ENCODE results near the gene GPR22.

Gene GPR22, protein sequence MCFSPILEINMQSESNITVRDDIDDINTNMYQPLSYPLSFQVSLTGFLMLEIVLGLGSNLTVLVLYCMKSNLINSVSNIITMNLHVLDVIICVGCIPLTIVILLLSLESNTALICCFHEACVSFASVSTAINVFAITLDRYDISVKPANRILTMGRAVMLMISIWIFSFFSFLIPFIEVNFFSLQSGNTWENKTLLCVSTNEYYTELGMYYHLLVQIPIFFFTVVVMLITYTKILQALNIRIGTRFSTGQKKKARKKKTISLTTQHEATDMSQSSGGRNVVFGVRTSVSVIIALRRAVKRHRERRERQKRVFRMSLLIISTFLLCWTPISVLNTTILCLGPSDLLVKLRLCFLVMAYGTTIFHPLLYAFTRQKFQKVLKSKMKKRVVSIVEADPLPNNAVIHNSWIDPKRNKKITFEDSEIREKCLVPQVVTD

DNA sequence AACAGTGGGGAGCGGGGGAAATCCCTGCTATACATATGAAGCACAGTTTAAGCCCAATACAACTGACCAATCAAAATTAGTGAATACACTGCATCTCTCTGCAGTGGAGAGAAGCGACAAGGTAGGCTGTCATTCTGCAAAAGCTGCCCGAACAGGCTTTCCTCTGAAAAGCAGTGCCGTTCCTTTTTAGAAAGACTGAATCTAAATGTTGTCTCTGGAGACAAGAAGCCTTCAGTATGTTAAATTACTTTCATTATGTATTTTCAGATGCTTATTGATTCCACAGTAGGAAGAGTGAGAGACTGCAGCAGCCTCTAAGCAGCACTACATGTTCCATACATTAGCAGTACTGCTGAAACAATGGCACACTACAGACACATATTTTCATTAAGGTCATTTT, at the start of gene GPR22:
GPR22 (plus strand) TSS at position 129 of the 400 bp plus-strand sequence. CDS start 4,004 bp downstream, outside the sequence.
- DNase-seq: no peak

DNA sequence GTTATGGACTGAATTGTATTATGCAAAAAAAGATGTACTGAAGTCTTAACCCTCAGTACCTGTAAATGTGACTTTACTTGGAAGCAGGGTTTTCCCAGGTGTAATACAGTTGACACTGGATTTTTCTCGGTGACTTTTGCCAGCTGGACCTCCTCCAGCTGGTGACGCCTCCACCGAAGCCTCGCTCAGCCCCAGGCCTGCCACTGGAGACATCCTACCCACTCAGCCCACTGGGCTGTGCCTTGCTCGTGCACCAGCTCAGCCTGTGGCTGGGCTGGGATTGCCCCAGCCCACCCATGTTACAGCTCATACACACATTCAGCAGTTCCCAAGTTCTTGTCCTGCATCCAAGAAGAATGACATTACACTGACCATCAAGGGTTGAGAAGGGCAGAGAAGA, 42.4 kb upstream of the GPR22 start:
- no peak for DNase-seq

DNA sequence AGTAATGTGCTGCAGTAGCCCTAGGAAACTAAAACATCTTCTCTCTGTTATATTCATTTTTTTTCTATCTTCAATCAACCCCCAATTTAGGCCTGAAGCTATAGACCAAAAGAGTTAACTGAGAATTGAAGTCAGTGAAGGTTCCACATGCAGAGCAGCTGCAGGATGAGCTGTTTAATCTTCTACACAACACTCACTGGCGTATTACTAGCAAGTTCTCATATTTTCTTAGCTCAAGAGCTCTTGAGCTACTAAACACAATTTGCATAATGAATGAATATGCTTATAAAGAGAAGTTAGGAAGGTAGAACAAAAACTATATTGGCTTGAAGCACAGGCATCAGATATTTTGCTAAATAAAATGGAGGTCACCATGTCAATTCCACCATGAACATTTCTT, 41.2 kb upstream of the GPR22 start:
- DNase-seq: no peak

DNA sequence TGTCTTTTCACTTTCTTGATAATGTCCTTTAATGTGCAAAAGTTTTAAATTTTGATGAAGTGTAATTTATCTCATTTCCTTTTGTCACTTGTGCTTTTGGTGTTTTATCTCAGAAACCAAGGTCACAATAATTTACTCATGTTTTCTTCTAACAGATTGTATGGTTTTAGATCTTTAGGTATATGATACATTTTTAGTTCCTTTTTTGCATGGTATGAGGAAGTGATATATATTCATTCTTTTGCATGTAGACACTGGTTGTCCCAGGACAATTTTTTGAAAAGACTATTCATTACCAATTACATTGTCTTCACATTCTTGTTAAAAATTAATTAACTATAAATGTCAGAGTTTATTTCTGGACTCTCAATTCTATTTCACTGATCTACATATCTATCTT, 39.8 kb upstream of the GPR22 start:
- no peak for DNase-seq

DNA sequence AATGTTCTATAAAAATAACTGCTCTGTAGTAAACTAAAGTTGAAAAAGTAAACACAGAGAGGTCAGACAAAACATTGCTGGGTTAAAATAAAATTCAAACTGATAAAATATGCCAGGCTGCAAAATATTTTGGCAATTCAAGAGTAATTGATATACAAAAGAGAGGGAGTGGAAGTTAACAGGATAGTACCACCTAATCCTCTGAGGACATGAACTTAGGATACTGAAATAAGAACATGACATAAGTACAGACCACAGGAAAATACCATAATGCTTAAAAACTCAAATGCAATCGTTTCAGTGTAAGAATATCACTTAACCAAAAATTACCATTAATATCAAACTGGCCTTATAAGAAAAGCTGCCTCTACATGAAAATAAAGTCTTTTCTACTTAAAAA, 37.6 kb upstream of the GPR22 start:
- no peak for DNase-seq

DNA sequence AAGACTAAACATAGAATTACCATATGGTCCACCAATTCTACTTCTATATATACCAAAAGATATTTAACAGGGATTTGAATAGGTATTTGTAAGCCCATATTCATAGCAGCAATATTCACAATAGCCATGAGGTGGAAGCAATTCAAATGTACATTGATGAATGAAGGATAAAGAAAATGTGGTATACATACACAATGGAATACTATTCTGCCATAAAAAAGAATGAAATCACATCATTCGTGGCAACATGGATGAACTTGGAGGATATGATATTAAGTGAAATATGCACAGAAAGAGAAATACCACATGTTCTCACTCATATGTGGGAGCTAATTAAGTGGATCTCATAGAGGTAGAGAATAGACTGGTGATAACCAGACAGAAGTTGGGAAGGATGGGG, 34.1 kb upstream of the GPR22 start:
- no peak for DNase-seq

DNA sequence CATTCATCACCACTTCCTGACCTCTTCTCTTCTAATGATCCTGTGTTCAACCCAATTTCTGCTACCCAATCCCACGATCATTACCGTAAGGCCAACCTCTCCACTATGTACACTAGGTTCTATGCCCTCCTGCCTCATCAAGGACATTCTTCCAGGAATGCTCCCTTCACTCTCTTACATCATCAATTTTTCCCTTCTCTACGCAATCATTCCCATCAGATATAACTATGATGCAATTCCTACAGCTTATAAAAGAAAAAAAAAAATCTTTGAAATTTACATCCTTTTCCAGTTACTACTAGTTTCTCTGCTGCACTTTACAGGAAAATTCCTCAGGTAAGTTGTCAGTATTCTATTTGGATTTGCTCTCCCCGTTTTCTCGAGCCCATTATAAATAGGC, 30.8 kb upstream of the GPR22 start:
- no peak for DNase-seq

DNA sequence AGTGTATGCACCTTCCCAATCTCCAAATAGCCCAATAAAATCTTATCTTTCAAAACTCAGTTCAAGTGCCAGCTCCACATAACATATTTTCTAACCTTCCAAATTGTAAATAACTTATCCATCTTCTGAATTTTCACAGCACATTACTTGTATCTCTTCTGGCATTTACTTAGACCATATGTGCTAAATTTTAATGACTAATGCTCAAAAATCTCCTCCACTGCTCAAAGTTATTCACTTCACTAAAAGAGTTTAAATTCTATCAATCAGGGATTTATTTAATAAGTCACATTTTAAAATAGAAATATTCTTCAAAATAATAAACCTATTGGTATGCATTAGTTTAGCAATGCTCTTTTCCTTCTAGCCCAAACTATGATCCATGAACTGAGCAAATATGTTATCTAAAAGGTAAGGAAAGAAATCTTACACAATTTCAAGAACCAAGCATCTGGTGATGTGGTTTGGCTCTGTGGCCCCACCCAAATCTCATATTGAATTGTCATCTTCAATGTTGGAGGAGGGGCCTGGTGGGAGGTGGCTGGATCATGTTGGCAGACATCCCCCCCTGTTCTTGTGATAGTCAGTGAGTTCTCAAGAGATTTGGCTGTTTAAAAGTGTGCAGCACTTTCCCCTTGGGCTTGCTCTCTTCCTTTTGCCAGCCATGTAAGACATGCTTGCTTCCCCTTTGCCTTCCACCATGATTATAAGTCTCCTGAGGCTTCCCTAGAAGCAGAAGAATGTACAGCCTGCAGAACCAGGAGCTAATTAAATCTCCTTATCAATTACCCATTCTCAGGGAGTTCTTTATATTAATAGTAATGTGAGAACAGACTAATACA, 28.1 kb upstream of the GPR22 start:
- DNase-seq: no peak

DNA sequence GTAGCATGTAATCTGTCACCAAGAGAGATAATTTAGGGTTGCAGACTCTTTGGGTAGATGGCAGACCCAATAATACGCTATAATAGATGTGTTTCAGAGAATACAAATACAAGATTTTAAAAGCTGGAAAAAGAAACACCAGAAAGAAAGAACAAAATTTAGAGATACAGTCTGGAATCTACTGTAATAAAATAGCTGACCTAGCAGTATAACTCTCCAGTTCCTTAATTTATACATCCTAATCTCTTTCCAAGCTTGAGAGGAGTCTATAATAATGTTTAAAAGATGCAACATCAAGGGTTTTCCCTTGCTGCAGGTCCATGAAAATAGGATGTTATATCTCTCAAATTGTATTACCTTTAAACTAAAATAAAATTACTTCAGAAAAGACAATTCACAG, 27.2 kb upstream of the GPR22 start:
- DNase-seq: no peak

DNA sequence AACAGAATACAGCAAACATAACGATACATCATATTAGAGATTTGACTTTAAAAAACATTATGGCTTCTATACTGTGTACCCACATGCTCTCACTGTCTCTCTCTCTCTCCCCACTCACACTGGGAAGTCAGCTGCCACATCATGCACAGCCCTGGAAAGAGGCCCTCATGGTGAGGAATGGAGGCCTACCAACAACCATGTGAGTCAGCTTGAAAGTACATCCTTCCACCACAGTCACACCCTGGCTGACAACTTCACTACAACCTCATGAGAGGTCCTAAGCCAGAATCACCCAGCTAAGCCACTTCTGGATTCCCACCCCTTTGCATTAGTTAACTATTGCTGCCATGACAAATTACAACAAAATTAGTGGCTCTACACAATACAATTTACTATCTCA, 23.3 kb upstream of the GPR22 start:
- no peak for DNase-seq

DNA sequence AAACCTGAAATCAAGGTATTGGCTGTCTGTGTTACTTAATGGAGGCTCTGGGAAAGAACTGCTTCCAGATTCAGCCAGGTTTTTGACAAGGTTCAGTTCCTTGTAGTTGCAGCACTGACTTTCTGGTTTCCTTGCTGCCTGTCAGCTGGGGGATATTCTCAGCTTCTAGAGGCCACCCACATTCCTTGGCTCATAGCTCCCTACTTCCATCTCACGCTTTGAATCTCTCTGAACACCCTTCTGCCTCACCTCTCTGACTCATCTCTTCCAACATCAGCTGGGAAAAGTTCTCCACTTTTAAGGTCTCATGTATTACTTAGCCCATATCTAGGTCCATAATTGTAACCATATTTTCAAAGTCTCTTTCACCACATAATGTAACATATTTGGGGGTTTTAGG, 22.9 kb upstream of the GPR22 start:
- no peak for DNase-seq

DNA sequence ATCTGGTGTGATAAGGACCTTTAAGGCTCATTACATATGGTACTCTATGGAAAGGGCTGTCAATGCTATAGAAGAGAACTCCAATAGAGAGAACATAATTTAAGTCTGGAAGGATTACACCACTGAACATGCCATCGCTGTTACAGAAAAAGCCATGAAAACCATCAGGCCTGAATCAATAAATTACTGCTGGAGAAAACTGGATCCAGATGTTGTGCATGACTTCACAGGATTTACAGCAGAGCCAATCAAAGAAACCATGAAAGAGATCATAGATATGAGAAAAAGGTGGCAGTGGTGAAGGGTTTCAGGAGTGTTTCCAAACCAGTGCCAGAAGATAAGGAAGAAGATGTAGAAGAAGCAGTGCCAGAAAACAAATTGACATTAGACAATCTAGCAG, 18.9 kb upstream of the GPR22 start:
- DNase-seq: no peak

DNA sequence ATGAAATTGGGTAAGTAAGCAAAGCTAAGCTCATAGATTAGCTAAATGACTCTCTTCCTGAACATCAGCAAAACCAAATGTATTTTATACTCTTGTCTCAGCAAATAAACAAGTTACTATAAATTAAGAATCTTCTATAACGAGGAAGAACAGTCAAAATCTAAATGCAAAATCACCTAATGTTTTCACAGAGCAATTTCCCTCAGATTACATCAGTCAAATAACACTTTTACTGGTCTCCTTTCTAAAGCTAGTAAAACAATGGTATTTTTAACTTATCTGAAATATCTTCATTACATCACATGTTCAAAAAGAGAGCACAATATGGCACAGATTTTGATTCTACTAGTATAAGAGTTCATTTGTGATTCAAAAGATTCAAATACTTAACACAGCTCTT, 16.5 kb upstream of the GPR22 start:
- DNase-seq: no peak

DNA sequence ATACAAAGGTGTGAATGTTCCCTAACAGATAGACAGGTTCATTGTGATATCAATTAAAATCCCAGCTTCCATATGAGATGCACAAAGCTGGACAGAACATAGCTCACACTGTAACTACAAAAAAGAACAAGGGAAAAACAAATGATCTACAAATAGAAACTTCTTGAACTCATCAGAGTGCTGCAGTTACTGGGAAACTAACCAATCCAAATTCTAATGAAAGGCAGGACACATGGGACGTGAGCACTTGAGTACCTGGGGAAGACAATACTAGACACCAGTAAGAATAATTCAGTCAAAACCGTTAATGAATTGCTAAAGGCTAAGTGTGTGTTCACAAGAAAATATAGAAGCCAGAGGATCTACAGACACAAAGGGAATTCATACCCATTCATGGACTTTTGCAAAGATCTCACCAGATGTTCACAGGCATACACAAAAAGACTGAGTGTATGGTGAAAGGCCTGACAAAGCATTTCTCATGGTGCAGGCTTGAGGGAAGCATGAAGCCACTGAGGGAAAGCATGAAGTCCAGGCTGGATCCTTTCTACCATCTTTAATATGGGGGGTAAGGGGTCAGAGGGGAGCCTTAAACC, 7.8 kb upstream of the GPR22 start:
- DNase-seq: no peak

DNA sequence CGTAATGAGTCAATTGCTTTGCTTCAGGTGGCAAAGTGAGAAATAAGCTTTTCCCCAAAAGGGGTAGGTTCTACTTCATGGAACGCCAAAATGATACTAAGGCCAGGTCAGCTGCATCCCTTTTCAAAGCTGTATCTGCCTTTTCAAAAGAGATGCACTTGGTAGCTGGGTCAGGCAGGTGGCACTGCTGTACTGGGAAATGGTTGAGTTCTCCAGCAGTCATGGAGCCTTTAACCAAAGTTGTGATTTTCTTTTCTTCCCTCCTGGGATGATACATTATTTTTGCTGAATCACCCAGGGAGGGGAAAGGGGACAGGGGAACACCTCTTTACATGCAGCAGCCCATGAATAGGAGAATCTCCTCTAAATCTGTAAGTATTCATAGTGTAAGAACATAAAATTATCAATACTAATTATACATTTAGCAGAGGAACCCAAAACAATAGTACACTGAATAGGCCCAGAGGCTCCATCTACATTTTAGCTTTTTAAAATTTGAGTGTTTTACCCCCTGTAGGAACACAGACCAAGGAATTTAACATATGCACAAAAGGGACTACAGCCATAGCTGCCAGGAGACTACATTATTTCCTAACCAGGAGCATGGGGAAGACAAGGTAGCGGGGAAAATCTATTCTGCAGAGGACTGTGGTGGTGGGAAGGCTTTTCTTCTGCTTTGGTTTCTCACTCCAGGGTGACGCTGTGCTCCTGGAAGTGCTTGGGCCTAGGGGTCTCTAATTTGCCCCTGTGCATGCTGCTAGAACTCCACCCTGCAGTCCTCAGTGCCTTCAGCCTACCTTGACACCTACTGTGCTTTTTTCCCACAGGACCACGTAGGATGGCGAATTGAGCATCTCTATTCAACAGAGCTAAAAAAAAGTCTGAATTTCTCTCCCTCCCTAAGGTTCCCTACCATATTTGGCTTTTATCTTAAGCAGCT, 6.4 kb upstream of the GPR22 start:
- peak; percentile 6 for DNase-seq

DNA sequence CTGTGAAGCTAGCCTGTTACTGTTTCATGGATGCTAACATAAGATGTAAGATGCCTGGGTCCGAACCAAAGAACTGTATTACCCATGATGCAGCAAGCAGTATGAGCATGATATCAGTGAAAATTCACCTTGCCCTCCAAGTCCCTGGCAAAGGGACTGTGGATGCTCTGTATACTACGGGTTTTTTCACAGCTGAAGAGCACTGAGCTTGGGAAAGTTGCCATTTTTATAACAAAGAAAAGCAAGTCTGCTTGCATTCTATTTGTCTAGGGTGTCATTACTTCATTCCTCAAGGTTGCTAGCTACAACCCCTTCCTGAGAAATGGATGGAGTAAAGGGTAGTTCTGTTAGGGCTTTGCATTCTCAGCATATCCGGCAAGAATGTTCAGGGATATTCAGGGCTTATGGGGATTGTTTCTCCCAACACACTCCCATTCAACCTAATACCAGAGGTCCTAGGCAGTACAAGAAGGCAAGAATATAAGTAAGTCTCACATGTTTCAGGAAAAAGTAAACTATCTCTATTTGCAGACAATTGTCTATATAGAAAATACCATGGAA, 5.1 kb upstream of the GPR22 start:
- no peak for DNase-seq

DNA sequence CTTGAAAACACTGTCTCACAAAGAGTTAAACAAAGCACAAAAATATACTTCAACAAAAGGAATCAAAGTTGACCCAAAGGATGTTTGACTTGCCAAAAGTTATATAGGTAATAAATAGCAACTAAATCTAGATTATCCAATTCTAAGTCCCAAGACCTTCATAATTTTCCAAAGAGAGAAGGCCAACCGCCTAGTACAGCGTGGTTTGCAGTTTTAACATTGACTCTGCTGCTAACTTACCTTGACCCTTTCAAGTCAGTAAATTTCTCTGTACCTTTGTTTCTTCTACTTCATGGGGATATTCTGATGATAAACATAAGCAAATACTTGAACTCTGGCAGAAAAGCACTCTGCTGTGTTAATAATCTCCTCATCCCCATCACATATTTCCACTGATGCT, 1.9 kb upstream of the GPR22 start:
- DNase-seq: no peak

DNA sequence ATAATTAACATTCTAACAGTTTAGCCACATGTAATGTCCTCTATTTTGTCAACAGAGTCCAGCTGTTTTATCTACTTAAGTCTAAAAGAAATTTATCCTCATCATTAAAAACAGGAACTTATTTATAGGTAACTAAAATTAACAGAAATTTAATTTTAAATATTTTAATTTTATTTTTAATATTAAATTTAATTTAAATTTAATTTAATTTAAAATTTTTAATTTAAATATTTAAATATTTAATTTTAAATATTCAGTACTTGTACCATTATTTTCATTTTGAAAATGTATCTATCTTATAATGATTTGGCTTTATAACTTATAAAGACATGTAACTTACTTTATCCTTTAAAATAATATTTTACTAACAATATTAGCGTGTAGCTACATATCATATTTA, 1.0 kb upstream of the GPR22 start:
- DNase-seq: no peak

DNA sequence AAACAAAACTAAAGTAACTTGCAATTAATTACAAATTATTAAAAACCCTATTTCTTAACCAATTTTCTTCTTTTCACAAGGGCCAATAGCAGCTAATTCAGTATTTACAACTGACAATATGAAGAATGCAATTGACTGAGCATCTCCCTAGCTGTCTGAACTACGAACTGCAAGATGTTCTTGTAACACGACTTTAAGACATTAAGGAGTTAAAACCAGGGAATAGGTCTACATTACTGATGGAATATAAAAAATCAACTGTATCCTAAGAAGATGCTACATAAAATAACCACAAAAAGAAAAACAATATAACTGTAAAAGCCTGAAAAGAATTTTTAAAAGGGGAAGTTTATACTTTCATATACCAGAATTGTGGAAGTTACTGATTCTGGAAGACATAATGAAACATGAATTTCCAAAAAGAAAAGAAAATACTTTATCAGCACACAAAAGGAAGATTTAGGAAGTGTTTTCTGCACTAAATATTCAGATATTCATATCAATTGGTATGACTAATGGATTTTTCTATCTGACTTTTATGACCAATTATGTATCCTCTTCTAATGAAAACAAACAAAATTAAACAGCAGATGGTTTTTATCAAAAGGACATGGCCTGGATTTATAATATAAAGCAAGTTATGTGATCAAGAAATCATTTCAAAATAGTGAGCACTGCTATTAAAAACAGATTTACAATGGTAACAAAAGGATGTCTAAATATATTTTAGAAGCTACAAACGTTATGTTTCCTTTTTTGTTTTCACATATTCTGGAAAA, 1.6 kb downstream of the GPR22 start:
- DNase-seq: no peak

DNA sequence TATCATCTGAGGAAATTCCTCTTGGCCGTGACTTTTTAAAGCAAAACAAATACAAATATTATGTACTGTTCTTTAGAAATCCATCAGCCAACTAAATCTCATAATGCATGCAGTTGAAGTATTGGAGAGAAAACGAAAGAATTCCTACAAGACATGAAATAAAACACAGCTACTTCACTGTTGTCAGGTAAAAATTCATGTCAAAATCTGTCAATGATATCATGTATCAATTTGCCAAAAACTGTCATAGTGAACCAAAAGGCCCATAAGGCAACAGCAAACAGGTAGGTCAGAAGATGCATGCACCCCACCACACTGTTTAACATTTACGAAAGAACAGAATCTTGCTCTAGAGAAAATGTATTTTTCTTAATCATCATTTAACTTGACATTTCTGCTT, 2.3 kb downstream of the GPR22 start:
- no peak for DNase-seq

DNA sequence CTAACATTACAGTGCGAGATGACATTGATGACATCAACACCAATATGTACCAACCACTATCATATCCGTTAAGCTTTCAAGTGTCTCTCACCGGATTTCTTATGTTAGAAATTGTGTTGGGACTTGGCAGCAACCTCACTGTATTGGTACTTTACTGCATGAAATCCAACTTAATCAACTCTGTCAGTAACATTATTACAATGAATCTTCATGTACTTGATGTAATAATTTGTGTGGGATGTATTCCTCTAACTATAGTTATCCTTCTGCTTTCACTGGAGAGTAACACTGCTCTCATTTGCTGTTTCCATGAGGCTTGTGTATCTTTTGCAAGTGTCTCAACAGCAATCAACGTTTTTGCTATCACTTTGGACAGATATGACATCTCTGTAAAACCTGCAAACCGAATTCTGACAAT, 4.3 kb downstream of the GPR22 start:
- no peak for DNase-seq

DNA sequence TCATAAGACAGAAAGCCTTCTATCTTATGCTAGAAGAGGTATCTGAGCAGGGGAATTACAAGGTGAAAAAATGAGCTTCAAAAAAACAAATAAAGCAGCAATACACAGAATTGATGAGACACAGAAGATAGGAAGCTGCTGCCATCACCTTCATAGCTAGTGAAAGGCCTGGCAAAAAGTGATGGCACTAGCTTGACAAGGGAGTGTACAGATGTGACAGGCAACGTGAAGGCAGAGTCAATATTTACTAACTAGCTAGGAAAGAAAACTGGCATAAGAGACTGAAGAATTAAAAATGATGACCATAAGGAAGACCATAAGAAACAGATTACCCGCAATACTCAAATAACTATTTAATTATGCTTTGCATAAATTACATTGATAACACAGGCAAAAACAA, 9.4 kb downstream of the GPR22 start:
- no peak for DNase-seq

Data from stimulated activated naive CD4-positive, alpha-beta T cell treated with Interleukin-2 at 50 U/mL for 16 hours (primary cell).